ENCODE measurements around the gene RRP15.
A peak's percentile ranks its signal among the peaks of the same experiment; 100 is the strongest.

Gene RRP15, protein sequence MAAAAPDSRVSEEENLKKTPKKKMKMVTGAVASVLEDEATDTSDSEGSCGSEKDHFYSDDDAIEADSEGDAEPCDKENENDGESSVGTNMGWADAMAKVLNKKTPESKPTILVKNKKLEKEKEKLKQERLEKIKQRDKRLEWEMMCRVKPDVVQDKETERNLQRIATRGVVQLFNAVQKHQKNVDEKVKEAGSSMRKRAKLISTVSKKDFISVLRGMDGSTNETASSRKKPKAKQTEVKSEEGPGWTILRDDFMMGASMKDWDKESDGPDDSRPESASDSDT

DNA sequence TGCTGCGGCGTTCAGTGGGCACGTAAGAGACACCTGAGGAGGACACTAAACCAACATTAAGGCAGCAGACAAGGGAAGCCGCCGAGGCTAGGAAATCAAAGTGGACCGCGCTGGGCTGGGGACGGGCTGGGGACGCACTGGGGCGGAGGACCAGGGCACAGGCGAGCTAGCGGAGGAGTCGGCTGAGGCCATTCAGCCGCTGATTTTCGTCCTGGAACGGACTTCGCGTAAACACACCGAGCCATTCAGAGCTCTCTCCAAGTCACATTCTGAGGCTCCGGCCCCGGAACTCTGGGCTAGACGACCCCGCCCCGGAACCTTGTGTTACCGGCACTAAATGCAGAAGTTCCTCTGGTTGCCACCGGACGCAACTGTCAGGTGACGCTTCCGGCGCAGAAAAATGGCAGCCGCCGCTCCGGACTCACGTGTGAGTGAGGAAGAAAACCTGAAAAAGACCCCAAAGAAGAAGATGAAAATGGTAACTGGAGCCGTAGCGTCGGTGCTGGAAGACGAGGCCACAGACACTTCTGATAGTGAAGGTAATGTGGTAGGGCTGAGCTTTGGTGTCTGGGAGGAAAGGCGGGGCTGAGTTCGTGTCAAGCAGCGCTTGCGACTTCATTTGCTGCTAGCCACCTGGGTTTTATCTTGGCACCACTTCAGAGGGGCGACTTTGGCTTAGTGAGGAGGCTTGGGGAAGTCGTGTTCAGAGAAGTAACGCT, at the start of gene RRP15:
Gene RRP15 (plus strand): TSS at position 377 of the 719 bp plus-strand sequence. CDS start 24 bp downstream, at position 401.
- peak within 1 kb of the TSS; percentile 69 for H3K4me3 ChIP-seq (ENCODE audit: low read depth, low read length)
- TF ChIP-seq, protein P1, sequence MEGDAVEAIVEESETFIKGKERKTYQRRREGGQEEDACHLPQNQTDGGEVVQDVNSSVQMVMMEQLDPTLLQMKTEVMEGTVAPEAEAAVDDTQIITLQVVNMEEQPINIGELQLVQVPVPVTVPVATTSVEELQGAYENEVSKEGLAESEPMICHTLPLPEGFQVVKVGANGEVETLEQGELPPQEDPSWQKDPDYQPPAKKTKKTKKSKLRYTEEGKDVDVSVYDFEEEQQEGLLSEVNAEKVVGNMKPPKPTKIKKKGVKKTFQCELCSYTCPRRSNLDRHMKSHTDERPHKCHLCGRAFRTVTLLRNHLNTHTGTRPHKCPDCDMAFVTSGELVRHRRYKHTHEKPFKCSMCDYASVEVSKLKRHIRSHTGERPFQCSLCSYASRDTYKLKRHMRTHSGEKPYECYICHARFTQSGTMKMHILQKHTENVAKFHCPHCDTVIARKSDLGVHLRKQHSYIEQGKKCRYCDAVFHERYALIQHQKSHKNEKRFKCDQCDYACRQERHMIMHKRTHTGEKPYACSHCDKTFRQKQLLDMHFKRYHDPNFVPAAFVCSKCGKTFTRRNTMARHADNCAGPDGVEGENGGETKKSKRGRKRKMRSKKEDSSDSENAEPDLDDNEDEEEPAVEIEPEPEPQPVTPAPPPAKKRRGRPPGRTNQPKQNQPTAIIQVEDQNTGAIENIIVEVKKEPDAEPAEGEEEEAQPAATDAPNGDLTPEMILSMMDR (IDR thresholded peaks at IDR 0.05; ENCODE audit: low read depth, low read length, missing control alignments) = no peak
- peak; percentile 83 for DNase-seq (ENCODE audit: low read depth)

DNA sequence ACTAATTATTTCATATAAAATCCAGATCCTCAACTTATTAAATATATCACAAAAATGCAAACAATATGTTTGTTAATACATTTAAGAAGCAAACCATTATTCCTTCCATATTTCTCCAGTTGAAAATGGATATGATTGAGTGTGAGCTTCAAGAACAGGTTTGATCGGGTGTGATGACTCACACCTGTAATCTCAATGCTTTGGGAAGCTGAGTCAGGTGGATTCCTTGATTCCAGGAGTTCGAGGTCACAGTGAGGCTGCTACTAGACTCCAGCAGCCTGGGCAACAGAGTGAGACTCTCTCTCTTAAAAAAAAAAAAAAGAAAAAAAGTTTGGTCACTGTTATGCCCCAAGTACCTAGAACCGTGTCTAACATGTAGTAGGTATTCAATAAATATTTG, 42.9 kb upstream of the RRP15 start:
- TF ChIP-seq, protein P1 (IDR thresholded peaks at IDR 0.05; ENCODE audit: low read depth, low read length, missing control alignments) = no peak
- no peak overlapping the region for H3K4me3 ChIP-seq (ENCODE audit: low read depth, low read length)
- no peak for DNase-seq (ENCODE audit: low read depth)

DNA sequence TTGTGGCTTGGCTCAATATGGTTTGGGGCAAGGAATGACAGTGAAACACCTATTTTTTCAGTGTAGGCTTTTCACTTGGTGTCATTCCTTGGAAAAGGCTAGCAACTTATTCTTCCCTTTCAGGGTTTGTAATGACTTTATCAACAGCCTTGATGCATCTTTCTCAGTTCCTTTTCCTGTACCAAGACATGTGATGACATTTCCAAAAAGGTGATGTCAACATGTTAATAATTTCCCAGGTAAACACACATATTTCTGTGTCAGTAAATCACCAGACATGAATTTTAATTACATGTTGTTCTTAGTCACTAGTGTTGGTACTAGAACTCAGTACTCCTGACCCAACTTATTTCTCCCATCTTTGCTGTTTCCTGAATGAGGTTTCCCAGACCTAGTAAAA, 37.8 kb upstream of the RRP15 start:
- no peak for DNase-seq (ENCODE audit: low read depth)
- TF ChIP-seq, protein P1 (IDR thresholded peaks at IDR 0.05; ENCODE audit: low read depth, low read length, missing control alignments) = no peak
- no peak overlapping the region for H3K4me3 ChIP-seq (ENCODE audit: low read depth, low read length)

DNA sequence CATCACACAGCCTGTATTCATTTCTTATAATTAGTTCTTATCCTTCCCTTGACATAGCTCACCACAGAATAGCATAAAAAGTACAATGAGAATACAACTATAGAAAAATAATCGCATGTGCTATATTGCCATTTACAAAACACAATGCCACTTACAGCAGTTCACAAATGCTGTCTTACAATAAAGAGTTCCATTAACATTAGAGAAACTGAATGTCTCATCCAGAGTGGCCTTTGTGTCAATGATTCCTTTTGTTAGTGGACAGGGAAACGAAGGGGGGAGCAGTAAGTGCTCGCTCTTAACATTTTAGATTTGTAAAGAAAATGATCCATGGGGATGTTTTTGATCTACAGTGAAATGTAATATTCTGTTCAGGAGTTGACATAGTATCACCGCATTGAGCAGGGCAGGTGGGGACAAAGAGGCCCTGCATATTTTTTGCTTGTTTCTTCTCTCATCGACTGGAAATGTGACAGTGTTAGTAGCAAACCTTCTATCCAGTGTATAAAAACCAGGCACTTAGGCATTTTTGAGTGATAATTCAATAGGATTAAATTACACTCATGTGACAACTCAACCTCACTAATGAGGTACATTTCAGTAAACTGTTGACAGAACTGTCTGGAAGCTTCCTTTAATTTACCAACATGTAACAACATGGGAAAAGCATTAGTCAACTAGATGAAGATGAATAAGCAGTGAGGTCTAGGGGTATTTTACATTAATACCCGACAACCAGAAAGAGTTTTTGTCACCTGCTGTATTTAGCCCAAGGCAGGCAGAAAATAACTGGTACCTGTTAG, 35.6 kb upstream of the RRP15 start:
- DNase-seq (ENCODE audit: low read depth) = no peak
- TF ChIP-seq, protein P1 (IDR thresholded peaks at IDR 0.05; ENCODE audit: low read depth, low read length, missing control alignments) = no peak
- no peak overlapping the region for H3K4me3 ChIP-seq (ENCODE audit: low read depth, low read length)

DNA sequence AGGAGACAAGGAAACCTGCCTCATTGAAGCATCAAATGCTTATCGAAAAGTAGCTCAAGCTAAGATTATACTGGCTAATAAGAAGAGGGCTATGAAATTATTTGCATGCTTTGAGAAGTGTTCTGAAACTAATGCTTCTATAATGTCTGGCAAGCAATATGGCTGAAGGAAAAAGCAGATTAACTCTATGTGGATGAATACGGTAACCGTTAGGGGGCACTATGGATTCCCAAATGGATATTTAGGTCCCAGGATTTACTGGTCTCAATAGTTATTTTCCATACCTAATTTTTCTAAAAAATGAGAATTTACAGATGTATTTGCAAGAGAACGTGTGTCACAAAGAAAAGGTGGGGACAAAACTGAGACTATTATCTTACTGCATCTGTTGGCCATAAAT, 34.6 kb upstream of the RRP15 start:
- no peak overlapping the region for H3K4me3 ChIP-seq (ENCODE audit: low read depth, low read length)
- TF ChIP-seq, protein P1 (IDR thresholded peaks at IDR 0.05; ENCODE audit: low read depth, low read length, missing control alignments) = no peak
- no peak for DNase-seq (ENCODE audit: low read depth)

DNA sequence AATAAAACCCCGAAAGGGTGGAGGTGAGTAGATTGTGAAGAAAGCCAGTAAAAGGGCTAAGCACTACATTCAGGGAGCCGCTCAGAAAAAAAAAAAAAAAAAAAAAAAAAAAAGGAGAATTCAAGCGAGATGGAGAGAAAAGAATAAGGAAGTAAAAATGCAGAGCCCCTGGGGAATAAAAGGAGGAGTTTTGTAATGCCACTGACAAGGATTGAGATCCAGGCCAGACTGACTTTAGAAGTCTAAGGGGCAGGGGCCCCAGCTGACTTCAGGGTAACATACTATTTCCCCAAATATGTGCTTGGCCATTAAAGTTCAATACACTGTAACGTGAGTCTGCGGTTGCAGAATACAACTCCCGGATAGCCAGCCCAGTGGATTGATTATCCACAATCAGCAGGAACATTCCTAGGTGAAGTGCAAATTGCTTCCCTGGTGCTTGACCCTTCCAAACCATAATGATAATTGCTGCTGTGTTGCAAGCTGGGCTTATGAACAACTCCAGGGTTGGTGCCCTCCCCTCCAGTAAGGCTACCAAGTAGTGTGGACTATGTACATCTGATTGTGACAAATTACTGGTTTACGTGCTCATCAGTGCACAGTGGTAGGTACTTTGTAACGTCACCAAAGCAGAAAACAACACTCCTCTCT, 30.7 kb upstream of the RRP15 start:
- DNase-seq (ENCODE audit: low read depth) = no peak
- no peak overlapping the region for H3K4me3 ChIP-seq (ENCODE audit: low read depth, low read length)
- TF ChIP-seq, protein P1 (IDR thresholded peaks at IDR 0.05; ENCODE audit: low read depth, low read length, missing control alignments) = no peak

Data from GM12864 (cell line).